KG1 (cell line): ENCODE data around the gene ADAMTS17.

Experiments used
- DNase-seq: peaks from one replicate; lab custom pipeline; 2025; lab: John Stamatoyannopoulos, UW

Gene ADAMTS17

DNA sequence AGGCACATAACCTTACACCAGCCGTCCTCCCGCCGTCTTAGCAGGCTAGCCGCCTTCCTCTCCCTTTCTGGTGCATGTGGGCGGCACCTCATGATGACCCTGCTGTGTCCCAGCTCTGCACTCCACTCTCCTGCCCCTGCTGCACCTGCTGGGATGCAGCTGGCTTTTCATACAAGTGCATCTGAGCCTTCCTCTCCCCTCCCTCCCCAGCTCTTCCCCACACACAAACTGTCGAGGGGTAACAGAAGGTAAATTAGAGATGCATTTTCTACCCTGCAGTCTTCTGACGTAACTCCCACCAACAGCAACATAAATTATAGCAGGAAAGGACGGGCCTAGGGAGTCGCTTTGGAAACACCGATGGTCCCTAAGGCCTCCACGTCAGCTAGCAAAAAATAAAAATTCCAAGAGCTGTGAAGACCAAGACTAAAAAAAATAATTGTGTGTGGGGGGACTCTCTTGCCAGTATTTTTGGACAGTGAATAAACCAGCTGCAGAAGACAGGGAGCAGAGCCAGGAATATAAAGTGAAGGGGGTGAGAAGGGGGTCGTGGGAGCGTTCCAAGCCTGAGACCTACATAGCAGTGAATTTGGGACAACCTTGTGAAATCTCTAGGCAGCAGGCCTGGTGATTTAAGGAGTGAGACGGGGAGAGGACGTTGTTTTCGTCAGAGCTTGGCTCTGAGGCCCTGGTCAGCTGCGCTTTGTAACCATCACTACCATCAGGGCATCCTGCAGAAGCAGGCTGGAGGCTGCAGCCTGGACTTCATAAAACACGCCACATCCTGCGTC is 216.2 kb downstream of the ADAMTS17 start:
- DNase-seq: no peak

DNA sequence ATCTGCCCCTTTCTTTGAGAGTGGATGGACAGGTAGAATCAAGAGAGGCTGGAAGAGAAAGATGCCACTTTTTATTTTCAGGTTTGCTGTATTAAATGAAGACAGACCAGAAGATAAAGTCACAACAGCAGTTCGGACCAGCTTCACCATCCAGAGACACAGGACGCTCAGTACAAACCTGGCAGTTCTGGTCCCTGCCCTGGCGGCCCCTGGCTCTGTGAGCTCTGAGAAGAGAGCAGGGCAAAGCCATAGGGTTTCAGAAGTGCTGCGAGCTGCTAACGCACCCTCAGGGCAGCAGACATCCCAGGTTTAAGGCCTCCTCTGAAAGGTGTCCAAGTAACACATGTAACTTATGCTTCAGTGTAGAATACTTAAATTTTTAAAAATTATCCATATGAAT is 216.8 kb downstream of the ADAMTS17 start:
- DNase-seq: no peak

DNA sequence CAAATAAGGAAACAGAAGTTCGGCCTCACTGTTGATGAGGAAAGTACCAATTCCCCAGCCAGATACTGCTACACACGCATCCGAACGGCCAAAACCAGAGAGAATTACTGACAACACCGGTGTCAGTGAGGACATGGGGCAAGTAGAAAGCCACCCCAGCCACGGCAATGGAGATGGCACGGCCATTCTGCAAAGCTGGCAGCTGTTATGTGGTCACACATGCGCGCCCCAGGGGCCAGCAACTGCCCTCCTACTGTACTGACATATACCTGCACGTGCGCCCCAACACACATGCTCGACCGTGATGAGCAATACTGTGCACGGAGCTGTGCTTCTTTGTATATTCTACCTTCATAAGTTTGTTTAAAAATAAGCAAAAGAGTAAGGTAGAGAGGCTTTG is 217.4 kb downstream of the ADAMTS17 start:
- DNase-seq: no peak

DNA sequence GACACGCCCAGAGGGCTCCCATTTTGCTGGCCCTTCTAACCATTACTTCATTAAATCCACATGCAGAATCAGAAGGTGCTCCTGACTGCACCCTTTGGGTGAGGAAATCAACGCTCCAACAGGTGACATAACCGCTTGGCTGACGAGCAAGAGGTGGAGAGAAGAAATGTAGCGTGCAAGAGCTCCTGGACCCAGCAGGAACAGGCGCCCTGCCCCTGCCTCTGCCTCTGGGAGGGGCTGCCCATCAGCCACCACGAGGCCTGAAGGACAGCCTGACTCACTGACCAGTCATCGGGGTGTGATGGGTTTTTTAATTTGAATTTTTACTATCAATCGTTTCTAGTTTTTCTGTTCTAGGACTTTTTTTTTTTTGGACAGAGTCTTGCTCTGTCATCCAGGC is 218.2 kb downstream of the ADAMTS17 start:
- DNase-seq: no peak

DNA sequence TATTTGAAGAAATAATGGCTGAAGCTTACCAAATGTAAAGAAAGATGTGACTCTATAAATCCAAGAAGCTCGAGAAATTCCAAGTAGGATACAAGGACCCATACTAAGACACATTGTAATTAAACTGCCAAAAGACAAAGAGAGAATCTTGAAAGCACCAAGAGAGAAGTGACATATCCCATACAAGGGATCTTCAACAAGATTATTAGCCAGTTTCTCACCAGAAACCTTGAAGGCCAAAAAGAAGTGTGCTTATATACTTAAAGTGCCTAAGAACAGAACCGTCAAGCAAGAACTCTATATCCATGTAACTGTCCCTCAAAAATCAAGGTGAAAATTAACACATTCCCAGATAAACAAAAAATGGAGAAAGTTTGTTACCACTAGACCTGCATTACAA is 220.5 kb downstream of the ADAMTS17 start:
- no peak for DNase-seq

DNA sequence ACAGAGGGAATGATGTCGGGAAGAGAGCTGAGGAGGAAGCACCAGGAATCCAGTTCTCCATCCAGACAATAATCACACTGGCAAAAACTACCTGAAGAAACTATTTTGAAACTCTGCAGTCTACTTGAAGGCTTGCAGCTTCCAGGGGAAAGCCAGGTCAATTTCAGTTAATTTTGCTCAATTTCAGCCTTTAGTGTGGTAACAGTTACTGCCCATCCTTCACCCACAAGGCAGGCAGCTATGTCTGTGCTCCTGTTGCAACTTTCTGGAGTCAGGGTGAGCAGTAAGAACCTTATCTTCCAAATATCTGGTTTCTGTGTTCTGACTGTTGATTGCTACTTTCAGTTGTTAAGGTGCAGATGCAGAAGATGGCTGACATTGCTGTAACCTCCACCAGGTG is 221.7 kb downstream of the ADAMTS17 start:
- DNase-seq: no peak

DNA sequence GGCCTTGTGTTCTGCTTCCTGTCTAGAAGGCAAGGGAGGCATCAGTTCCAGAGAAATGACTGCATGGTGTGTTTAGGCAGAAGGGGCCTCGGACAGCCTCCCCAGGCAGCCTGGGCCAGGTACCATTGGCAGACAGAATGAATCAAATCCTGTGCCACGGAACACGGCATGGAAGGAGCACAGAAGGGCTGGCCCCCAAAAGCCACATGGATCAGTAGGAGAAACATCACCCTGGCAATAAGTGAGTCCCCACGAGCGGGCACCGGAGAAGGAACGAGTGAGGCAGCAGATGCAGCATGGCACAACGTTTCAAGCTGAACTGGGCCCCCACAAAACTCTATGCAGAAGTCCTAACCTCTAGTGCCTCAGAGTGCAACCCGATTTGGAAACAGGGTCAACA is 223.2 kb downstream of the ADAMTS17 start:
- no peak for DNase-seq

DNA sequence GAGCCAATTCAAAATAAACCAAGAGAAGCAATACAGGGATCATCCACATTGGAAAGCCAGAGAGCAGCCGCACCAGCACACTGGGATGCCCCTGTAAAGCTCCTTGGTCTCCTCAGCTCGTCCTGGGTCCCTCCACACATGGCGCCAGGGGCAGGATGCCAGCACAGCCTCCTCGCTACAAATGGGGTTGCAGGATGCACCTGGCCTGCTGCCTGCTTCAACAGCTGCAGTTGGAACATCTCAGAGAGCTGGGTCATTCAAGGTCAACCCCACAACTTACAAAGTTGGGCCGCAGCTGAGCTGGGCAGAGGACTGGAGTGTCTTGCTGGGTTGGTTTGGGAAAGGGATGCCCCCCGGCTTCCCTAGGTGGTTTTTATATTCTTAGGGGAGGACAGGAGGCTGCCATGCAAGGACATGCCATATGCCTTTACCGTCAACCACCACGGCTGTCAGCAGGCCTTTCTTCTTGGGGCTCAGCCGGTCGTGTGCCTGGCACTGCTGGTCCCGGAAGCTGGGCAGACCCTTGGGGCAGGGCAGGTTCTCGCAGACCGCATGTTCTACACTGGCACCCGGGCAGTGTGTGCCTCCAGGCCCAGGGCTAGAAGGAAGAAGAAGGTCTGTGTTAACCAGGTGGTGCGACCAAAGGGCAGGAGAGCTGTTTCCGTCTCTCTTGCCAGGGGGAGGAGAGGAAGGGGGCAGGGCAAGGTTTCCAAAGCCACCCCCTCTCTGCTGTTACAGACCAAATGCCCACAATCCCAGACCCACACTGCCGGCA is 225.2 kb downstream of the ADAMTS17 start:
- DNase-seq: no peak

DNA sequence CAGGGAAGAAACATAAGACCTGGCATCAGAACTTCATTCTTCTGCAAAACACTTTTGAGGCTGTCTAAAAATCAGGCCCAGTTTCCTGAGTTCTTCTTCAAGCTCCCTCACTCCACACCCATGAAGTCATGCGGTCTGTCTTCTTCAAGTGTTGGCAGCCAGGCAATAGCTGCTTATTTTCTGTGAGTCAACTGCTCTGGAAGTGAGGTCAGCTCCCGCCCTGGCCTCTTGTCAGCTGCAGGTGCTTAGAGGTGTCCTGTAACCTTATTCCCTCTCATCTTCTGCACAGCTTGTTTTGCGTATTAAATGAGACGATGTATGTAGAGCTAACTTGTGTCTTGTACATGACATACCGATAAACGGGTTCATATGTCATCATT is 226.1 kb downstream of the ADAMTS17 start:
- DNase-seq: no peak

DNA sequence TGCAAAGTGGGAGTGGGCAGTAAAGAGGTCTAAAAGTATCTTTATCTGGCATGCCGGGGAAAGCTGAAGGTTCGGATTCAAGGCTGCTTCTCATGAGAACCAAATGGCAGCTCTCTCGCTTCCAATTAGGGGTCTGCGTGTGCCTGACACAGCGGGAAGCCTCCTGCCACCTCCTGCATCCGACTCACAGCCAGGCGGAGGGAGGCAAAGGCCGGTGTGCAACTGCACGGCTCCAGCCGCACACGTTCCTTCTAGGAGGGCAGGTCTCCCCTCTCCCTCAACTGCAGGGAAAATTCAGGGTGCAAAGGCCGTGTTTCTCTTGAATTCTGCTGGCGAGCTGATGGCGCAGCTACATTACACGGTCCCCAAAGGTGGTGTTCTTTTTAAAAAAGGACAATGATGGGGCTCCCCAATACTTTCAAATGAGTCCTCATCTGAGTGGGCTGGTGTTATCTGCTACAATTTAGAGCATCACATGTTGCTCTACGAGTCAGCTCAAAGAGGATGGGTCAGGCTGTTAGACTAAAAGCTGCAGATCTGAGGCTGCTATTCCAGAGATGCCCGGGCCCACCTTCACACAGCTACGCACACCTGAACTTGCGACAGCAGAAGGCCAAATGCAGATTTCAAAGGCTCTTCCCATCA is 226.6 kb downstream of the ADAMTS17 start:
- no peak for DNase-seq

DNA sequence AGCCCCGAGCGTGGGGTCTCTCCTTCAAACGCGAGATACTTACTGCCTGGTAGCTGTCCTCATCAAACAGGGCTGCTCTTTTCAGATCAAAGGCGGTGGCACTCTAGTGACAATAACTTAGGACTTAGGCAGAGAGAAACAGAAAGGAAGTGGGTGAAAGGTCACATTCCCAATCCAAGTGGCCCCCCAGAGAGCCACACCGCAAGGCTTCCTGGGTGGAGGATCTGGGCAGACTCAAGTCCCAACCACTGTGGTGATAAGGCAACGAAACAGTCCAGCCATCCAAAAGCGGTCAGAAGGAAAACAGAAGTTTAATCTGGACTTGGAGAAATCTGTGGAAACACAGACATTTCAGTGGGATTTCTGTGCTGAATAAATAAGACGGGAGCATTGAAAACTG is 227.2 kb downstream of the ADAMTS17 start:
- no peak for DNase-seq

DNA sequence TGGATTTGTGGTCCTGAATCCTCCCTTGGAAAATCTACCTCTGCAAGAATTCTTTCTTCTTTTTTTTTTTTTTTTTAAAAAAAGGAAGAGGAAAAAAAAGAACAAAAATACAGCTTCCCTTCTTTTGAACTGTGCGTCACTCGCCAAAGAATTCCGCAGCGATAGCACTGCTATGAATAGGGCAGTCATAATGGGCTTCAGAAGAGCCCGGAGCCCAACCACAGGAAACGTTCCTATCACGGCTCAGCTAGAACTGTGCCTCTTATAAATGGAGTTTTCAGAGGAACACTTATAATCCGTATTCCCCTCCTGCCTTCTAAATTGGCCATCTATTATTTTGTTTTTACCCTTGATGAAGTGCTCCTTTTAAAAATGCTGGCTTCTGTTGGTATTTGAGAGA is 227.7 kb downstream of the ADAMTS17 start:
- no peak for DNase-seq

DNA sequence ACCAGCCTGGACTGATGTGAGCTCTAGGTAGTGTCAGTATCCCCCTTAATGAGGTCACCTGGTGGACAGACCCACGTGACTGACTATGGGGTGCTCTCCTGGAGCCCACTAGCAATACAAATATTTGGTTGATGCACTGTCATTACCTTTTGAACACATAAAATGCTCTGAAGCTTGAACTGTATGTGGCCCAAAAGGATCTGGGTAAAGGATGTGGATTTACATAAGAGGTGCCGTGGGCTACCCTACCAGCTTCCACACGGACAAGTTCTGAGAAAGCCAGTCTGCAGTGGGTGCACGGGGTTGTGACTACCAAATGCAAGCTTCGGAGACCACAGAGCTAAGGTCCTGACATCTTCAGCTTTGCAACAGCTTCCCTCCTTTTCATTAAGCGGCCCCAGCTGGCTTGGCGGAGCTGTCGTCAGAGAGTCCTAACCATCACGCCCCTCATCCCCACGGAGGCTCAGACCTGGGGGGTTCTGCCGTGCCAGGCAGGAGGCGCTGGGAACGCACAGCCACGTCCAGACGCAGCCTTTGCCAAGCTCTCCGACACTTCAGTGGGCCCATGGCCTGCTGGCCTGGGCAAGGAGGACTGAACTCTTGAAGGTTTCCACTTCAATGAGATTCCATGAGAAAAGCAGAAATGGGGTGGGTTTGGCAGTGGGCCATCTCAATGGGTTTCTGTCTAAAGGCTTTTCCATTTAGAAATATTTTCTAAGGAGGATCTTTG is 228.3 kb downstream of the ADAMTS17 start:
- DNase-seq: no peak

DNA sequence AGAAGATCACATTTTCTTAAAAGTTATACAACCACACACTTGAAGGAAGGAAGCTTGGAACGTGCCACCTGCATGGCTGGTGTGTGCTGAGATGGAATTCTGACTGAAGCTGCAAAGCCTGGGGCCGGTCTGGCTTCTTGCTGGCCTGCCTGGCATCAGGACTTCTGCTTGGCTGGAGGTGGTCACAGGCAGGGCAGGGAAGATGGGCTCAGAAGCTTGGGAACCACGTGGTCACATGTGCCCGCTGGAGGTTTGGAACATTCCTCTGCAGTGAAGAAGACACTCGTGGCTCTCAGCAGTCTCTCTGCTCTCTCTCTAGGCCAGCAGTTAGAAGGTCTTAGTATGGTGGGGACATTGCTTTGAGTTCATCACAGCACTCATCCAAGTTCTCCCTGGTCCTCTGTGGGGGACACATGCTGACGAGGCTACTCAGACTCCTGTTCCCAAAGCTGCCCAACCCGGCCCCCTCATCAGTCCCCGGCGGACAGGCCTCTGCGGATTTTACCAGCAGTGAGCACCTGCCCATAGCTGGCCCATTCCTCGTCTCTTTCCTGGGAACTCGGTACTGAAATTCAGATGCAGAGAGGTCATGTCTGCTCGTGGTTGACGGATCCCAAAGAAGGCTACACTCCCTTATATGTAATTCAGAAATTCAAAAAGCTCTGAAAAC is 229.0 kb downstream of the ADAMTS17 start:
- no peak for DNase-seq

DNA sequence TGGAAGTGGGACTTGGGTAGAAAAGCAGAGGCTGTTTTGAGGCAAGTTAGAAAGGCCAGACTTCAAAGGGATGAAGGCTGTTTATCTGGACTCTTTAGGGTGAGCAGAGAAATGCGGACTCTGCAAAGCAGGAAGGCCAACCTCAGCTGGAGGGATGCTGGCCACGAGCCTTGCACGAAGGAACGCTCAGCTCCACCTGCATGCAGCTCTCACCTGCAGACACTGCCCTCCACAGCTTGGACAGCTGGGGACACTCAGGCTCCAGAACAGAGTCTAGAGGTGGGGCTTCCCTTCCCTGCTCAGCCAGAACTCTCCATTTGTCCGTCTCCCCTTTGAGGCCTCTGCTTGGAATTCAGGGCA is 229.7 kb downstream of the ADAMTS17 start:
- DNase-seq: no peak

DNA sequence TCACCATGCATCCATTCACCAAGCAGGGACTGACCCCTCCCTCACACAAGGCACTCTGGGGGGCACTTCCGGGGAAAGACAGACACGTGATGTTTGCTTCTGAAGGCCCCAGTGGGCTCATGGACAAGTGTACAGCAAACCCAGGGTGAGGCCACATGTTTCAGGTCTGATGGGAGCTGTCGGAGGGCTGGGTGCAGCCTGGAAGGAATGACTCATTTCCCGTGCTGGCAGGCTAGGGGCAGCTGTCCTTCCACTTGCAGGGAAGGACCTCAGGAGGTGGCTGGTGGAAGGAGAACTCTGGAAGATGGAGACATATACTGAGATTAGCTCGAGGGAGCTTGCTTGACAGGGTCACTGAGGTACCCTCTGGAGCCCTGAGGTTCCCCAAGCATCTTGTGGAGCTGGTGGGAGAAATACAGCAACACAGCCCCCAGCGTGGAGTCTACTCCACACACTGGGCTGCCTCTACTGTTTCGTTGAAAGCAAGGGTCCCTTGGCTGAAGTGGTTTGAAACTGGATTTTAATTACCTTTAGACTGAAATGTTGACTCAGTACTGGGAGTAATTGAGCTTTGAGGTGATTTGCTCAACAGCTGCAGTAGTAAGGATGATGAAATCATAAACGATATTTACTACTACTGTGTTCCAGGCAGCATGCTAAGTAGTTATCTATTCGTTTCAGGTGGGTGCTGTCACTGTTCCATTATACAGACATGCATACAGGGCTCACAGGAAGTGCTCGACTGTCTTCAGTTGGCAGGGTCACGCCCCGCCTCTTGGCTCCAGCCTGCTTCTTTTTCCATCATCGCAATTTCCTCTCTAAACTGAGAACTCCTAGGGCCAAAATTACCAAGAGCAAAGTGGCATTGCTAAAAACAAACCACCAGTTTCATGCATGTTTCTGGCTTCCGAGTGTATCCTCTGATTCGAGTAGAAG is 230.4 kb downstream of the ADAMTS17 start:
- DNase-seq: no peak

DNA sequence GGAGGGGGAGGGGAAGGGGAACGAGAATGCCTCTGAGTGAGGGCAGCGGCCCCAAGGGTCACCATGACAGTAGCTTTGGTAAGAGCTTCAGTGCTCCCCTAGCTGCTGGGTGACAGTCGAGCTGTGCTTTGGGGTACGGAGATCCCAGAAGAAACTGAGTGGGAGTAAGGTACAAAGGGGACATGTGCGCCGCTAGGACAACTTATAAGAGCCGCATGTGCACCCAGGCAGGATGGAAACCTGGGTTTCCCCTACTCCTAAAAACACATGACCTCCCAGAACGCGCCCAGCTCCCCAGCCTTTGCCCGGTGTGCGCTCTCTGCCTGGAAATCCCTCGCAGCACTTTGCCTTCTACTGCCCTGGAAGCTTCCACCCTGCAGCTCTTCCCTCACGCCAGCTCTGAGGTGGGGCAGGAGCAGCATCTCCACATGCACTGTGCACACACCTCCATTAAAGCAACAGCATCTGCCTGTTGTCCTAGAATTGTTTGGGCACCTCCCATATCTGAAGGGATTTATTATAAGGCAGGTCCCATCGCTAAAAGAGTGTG is 232.2 kb downstream of the ADAMTS17 start:
- DNase-seq: no peak

DNA sequence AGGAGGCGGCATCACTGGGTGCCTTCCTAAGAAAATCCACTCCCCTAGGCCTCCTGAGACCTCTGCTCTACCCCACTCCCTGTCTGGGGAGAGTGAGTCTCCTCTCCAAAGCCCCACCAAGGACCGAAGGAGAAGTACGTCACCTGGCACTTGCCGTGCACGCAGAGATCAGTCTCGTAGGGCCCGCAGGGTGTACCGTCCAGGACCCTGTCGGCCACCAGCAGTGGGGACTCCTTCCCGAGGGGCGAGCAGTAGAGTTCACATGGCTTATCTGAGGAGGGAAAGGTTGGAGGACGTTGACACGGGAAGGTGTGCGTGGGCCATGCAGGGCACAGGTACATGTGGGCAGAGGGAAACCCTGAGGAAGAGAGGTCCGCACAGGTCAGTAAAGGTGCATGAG is 232.9 kb downstream of the ADAMTS17 start:
- DNase-seq: no peak

DNA sequence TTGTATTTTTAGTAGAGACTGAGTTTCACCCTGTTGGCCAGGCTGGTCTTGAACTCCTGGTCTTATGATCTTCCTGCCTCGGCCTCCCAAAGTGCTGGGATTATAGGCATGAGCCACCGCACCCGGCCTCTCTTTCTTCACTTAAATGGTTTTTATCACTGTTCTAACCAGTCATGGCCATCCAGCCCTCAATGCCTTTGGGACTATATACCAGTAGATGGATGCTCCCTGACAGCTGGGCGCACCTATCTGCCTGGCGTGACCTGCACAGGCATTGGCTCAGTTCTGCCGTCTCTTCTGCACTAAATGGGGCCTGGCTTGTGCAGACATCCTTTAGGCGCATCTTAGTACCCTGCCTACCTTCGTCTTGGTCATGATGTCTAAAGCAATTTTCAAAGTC is 233.4 kb downstream of the ADAMTS17 start:
- DNase-seq: no peak

DNA sequence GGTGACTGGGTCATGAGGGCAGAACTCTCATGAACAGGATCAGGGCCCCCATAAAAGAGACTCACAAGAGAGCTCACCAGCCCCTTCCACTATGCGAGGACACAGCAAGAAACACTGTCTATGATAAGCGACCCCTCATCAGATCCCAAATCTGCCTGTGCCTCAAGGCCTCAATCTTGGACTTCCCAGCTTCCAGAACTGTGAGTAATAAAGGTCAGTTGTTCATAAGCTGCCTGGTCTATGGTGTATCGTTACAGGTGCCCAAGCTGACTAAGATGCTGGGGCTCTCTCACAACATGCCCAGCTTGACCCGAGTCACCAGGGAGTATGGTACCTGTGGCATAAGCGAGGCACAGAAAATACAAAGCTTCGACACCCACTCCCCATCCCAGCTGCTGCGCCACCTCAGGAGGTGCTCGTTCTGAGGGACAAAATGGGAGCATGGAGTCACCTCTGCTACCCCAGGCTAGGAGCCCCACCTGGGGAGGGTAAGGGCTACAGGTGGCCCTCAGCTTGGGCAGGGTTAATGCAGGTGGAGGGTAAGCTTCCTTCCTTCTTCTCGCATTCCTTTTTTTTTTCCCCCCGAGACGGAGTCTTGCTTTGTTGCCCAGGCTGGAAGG is 234.1 kb downstream of the ADAMTS17 start:
- no peak for DNase-seq
